ENCODE data around the gene FOXK1. TPM values are rescaled to one million over a fixed set of nuclear protein-coding genes. Genes with fewer than 3 reads are reported as not detected.
A peak's percentile ranks its signal among the peaks of the same experiment; 100 is the strongest.

FOXK1 gene
- total and polyA plus RNA-seq, 9 of the 15 experiments (the other 6 are each of a cell fraction or from before 2014, with no cell fraction given) = 0.32 to 45.5 (median 8.1) TPM

DNA sequence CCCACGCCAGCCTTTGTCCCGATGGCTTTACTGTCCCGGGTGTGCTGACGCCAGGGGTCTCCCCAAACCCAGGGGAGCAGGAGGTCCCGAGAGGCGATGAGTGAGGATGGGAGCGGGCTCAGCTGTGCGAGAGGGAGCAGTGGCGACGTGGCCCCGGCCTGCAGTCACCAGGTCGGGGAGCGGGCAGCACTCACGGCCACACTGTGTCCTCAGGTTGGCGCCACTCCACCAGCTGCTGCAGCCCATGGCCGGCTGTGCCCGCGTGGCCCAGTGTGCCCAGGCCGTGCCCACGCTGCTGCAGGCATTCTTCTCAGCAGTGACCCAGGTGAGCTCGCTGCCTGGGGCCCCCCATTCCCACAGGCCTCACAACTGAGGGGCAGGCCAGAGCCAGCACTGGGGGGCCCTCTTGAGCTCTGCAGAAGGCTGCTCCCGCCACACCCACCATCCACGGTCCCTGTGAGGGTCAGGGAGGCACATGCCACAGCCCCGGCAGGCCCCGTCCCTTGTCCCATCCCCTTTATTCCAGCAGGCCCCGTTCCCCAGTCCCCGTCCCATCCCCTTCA, 106.6 kb downstream of the FOXK1 start:
- Histone ChIP-seq H3K79me2 (ENCODE audit: control insufficient read depth, insufficient read depth, low read length) (no peaks in the 10 kb centered on the region), H3K9me3 (replicated peaks; ENCODE audit: control insufficient read depth, insufficient read depth, low read depth, low read length) (no peaks in the 10 kb centered on the region), H3K4me2 (ENCODE audit: insufficient read depth, low read length) (no peak overlapping the region), H3K36me3 (ENCODE audit: control insufficient read depth, insufficient read depth, low read length) (peaks cover 51% of the 10 kb centered on the region; the same call in 1 of the 3 replicates), H3K27ac (ENCODE audit: extremely low read depth, low read depth, low read length) (no peak overlapping the region), H2AFZ (ENCODE audit: low read depth, low read length) (no peak overlapping the region), H3K4me3 (no peak overlapping the region), H3K9ac (ENCODE audit: insufficient read depth in 1 of 2, low read depth in 2 of 2, low read length in 2 of 2) (no peak overlapping the region), H3K9me1 (ENCODE audit: control insufficient read depth, insufficient read depth, low read length) (no peaks in the 10 kb centered on the region), H3K27me3 (ENCODE audit: control insufficient read depth in 2 of 2, insufficient read depth in 2 of 2, low read length in 2 of 2) (no peaks in the 10 kb centered on the region), H3K4me1 (replicated peaks in 1 of 2; ENCODE audit: control insufficient read depth in 2 of 2, insufficient read depth in 2 of 2, low read length in 2 of 2) (peaks cover 0 to 40% of the 10 kb centered on the region in 2 experiments; a peak in 2 of 5 replicates), H4K20me1 (replicated peaks; ENCODE audit: control insufficient read depth, insufficient read depth, low read length) (no peaks in the 10 kb centered on the region)
- peak; percentile 33; the same call in 1 of the 2 replicates for TF ChIP-seq POLR2G (IDR thresholded peaks at IDR 0.05; ENCODE audit: low read depth, low read length)
- no peak for TF ChIP-seq TAL1 (IDR thresholded peaks at IDR 0.05)
- TF ChIP-seq HNRNPL (IDR thresholded peaks at IDR 0.05; ENCODE audit: low read depth, low read length) = 0 out of 2 replicates have a peak, but pooled peaks have one; percentile 38
- TF ChIP-seq PPARD (CRISPR knock-in tag; IDR thresholded peaks at IDR 0.05) = no peak
- TF ChIP-seq RBFOX2 (IDR thresholded peaks at IDR 0.05; ENCODE audit: low read depth, low read length) = peak; percentile 30; the same call in 1 of the 2 replicates
- CTCF ChIA-PET (ENCODE audit: low intra/inter-chr PET ratio) = no interaction called here
- no TSS peak for BruUV-seq (replicated peaks)
- intact Hi-C loops (cut with micrococcal nuclease) = no loop called here
- DNase-seq (ENCODE audit: extremely low read depth in 1 of 4, low spot score in 3 of 4) (no peak), FAIRE-seq (no peak), ATAC-seq (no peak)
- WGBS (ENCODE audit: insufficient coverage, low coverage, missing lambda C conversion rate) = 89% methylated on average over 17 of the region's 27 CpGs
- POLR2A ChIA-PET = interaction anchor here (0.6 to 1.5 kb wide), 3 partner anchors 13 to 386 kb away, joined by 3 to 10 read pairs (median 3); partner anchors contain the start of gene AP5Z1
- in situ Hi-C loops (cut with MboI) = no loop called here

All from K562 (cell line).